ENCODE measurements around the gene JAKMIP2. TPM values are rescaled to one million over a fixed set of nuclear protein-coding genes. Genes with fewer than 3 reads are reported as not detected.

Gene JAKMIP2
- total and polyA plus RNA-seq, 2 donors (not counting 3 experiments of a cell fraction or from before 2014, with no cell fraction given): not detected

DNA sequence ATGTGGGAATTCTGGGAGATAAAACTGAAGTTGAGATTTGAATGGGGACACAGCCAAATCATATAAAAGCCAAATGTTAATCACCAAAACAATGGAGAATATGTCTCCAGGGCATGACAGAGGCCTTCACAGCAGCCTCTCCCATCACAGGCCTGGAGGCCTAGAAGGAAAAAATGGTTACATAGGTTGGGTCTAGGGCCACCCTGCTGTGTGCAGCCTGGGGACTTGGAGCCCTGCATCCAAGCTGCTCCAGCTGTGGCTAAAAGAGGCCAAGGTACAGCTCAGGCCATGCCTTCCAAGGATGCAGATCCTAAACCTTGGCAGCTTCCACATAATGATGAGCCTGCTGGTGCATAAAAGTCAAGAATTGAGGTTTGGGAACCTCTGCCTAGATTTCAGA lies 85.1 kb downstream of the JAKMIP2 start:
- TF ChIP-seq, protein P1, sequence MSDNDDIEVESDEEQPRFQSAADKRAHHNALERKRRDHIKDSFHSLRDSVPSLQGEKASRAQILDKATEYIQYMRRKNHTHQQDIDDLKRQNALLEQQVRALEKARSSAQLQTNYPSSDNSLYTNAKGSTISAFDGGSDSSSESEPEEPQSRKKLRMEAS (IDR thresholded peaks at IDR 0.05; ENCODE audit: insufficient read depth, insufficient read length): no peak
- TF ChIP-seq GATA2 (IDR thresholded peaks at IDR 0.05; ENCODE audit: insufficient read depth, insufficient read length, low read depth, low read length): no peak
- TF ChIP-seq POLR2A (IDR thresholded peaks at IDR 0.05; ENCODE audit: low read depth, low read length): no peak
- no peak for TF ChIP-seq FOS (IDR thresholded peaks at IDR 0.05; ENCODE audit: borderline replicate concordance, insufficient read depth, low read length)
- TF ChIP-seq EZH2 (IDR thresholded peaks at IDR 0.05; ENCODE audit: borderline replicate concordance, low read depth, low read length, severe bottlenecking): no peak
- Histone ChIP-seq H3K9me3 (replicated peaks; ENCODE audit: control insufficient read depth, insufficient read depth, low read length) (no peaks in the 10 kb centered on the region), H2AFZ (ENCODE audit: low read depth, low read length) (no peak overlapping the region), H3K4me1 (ENCODE audit: control insufficient read depth, extremely low read depth, insufficient read depth, low read length) (no peaks in the 10 kb centered on the region), H3K79me2 (ENCODE audit: control insufficient read depth, insufficient read depth, low read length) (no peaks in the 10 kb centered on the region), H4K20me1 (replicated peaks; ENCODE audit: control insufficient read depth, extremely low read depth, insufficient read depth, low read length) (no peaks in the 10 kb centered on the region), H3K27me3 (ENCODE audit: control insufficient read depth in 2 of 2, insufficient read depth in 2 of 2, low read length in 2 of 2) (peaks cover 2 to 4% of the 10 kb centered on the region in 2 experiments), H3K9me1 (replicated peaks; ENCODE audit: control insufficient read depth, extremely low read depth, insufficient read depth, low read length) (no peaks in the 10 kb centered on the region), H3K4me3 (replicated peaks in 1 of 3; ENCODE audit: insufficient read depth in 1 of 3, low read depth in 1 of 3, low read length in 3 of 3) (no peak overlapping the region), H3K36me3 (ENCODE audit: control insufficient read depth in 2 of 2, extremely low read depth in 1 of 2, insufficient read depth in 2 of 2, low read length in 2 of 2) (no peaks in the 10 kb centered on the region), H3K27ac (ENCODE audit: insufficient read depth, low read depth, low read length) (no peak overlapping the region), H3K9ac (replicated peaks; ENCODE audit: extremely low read depth, insufficient read depth, low read length) (no peak overlapping the region), H3K4me2 (ENCODE audit: insufficient read depth, low read length) (no peak overlapping the region)
- intact Hi-C loops (cut with micrococcal nuclease): no loop called here
- BruUV-seq (replicated peaks): no TSS peak
- dilution Hi-C loops (cut with MboI; ENCODE audit: extremely low pct_ligation_motif_present, low sequenced_read_pairs): no loop called here
- ChIA-PET POLR2A (no interaction called here), CTCF (no interaction called here)
- FAIRE-seq (no peak), DNase-seq (ENCODE audit: low read depth, low spot score) (no peak)

DNA sequence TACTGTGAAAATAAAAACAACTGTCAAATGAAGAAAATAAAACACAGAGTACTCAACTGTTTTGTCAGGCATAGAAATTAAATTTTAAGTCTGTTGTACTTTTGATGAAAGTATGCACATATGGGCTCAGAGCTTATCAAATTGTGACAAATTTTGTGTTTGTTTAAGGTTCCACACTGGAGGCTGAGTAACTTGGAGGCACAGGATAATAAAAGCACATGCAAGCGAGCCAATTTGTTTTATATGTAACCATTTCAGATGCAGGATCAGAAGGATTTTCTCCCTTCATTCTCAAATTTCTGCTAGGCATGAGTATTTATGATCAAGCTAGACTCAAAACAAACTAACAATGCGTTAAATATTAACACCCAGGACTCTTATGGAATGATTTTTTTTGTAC lies 87.8 kb downstream of the JAKMIP2 start:
- dilution Hi-C loops (cut with MboI; ENCODE audit: extremely low pct_ligation_motif_present, low sequenced_read_pairs): no loop called here
- H3K4me1 ChIP-seq (ENCODE audit: control insufficient read depth, extremely low read depth, insufficient read depth, low read length): no peaks in the 10 kb centered on the region
- H3K27ac ChIP-seq (ENCODE audit: insufficient read depth, low read depth, low read length): no peak overlapping the region
- H3K9me1 ChIP-seq (replicated peaks; ENCODE audit: control insufficient read depth, extremely low read depth, insufficient read depth, low read length): no peaks in the 10 kb centered on the region
- no peaks in the 10 kb centered on the region for H3K36me3 ChIP-seq (ENCODE audit: control insufficient read depth in 2 of 2, extremely low read depth in 1 of 2, insufficient read depth in 2 of 2, low read length in 2 of 2)
- DNase-seq (ENCODE audit: low read depth, low spot score): no peak
- no peak for FAIRE-seq
- ChIA-PET POLR2A (no interaction called here), CTCF (interaction anchor here (1.5 to 1.8 kb wide), 2 partner anchors 10 to 128 kb away, joined by 4 to 7 read pairs; no protein-coding TSS in a partner anchor)
- no peak for TF ChIP-seq POLR2A (IDR thresholded peaks at IDR 0.05; ENCODE audit: low read depth, low read length)
- TF ChIP-seq EZH2 (IDR thresholded peaks at IDR 0.05; ENCODE audit: borderline replicate concordance, low read depth, low read length, severe bottlenecking): no peak
- TF ChIP-seq MYC (IDR thresholded peaks at IDR 0.05; ENCODE audit: low read depth, low read length): no peak
- no peak for TF ChIP-seq FOS (IDR thresholded peaks at IDR 0.05; ENCODE audit: borderline replicate concordance, insufficient read depth, low read length)
- TF ChIP-seq, protein P1 (IDR thresholded peaks at IDR 0.05; ENCODE audit: insufficient read depth, insufficient read length): no peak
- no peak for TF ChIP-seq POLR2AphosphoS5 (IDR thresholded peaks at IDR 0.05; ENCODE audit: insufficient read depth, low read depth, low read length)
- TF ChIP-seq, protein P2, sequence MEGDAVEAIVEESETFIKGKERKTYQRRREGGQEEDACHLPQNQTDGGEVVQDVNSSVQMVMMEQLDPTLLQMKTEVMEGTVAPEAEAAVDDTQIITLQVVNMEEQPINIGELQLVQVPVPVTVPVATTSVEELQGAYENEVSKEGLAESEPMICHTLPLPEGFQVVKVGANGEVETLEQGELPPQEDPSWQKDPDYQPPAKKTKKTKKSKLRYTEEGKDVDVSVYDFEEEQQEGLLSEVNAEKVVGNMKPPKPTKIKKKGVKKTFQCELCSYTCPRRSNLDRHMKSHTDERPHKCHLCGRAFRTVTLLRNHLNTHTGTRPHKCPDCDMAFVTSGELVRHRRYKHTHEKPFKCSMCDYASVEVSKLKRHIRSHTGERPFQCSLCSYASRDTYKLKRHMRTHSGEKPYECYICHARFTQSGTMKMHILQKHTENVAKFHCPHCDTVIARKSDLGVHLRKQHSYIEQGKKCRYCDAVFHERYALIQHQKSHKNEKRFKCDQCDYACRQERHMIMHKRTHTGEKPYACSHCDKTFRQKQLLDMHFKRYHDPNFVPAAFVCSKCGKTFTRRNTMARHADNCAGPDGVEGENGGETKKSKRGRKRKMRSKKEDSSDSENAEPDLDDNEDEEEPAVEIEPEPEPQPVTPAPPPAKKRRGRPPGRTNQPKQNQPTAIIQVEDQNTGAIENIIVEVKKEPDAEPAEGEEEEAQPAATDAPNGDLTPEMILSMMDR (IDR thresholded peaks at IDR 0.05; ENCODE audit: extremely low read depth in 1 of 2, insufficient read depth in 1 of 2, low read depth in 1 of 2, low read length in 2 of 2): no peak
- no TSS peak for BruUV-seq (replicated peaks)
- no peak overlapping the region for H2AFZ ChIP-seq (ENCODE audit: low read depth, low read length)
- no peaks in the 10 kb centered on the region for H4K20me1 ChIP-seq (replicated peaks; ENCODE audit: control insufficient read depth, extremely low read depth, insufficient read depth, low read length)
- H3K4me2 ChIP-seq (ENCODE audit: insufficient read depth, low read length): no peak overlapping the region
- peaks cover 2 to 4% of the 10 kb centered on the region in 2 experiments for H3K27me3 ChIP-seq (ENCODE audit: control insufficient read depth in 2 of 2, insufficient read depth in 2 of 2, low read length in 2 of 2)
- H3K9me3 ChIP-seq (replicated peaks; ENCODE audit: control insufficient read depth, insufficient read depth, low read length): no peaks in the 10 kb centered on the region
- H3K9ac ChIP-seq (replicated peaks; ENCODE audit: extremely low read depth, insufficient read depth, low read length): no peak overlapping the region
- intact Hi-C loops (cut with micrococcal nuclease): loop anchor here (5.0 kb wide), 1 partner anchor 67 kb away; no protein-coding TSS in a partner anchor
- H3K4me3 ChIP-seq (replicated peaks in 1 of 3; ENCODE audit: insufficient read depth in 1 of 3, low read depth in 1 of 3, low read length in 3 of 3): no peak overlapping the region
- no peaks in the 10 kb centered on the region for H3K79me2 ChIP-seq (ENCODE audit: control insufficient read depth, insufficient read depth, low read length)
